Measurements from ENCODE around the gene CNTN2. TPM values are rescaled to one million over a fixed set of nuclear protein-coding genes. Genes with fewer than 3 reads are reported as not detected.

Gene CNTN2
- total and polyA plus RNA-seq, 4 donors = 0.01 to 0.48 (median 0.07) TPM

- H3K4me3 ChIP-seq = no peak overlapping the region
- no peak overlapping the region for H3K9ac ChIP-seq (ENCODE audit: insufficient read depth in 1 of 2, low read length in 2 of 2)
- no peak for TF ChIP-seq CTCF (IDR thresholded peaks at IDR 0.05; ENCODE audit: control extremely low read depth, extremely low read depth)
- WGBS, 2 donors = 89 to 92% methylated on average over 19 of the region's 19 CpGs
- H3K27me3 ChIP-seq (ENCODE audit: control insufficient read depth in 3 of 3, insufficient read depth in 3 of 3, low read length in 2 of 3) = peaks cover 0 to 4% (median 0%) of the 10 kb centered on the region in 3 donors
- peaks cover 0 to 4% (median 0%) of the 10 kb centered on the region in 5 donors for H3K4me1 ChIP-seq (ENCODE audit: control insufficient read depth in 5 of 5, insufficient read depth in 5 of 5, low read length in 5 of 5)
- DNase-seq (no peak), ATAC-seq (ENCODE audit: insufficient read depth, low FRiP score) (no peak)
- no peak overlapping the region for H3K27ac ChIP-seq (ENCODE audit: low read depth in 1 of 2, low read length in 1 of 2)
- no peaks in the 10 kb centered on the region for H3K36me3 ChIP-seq (ENCODE audit: control insufficient read depth in 4 of 4, insufficient read depth in 4 of 4, low read length in 4 of 4)
- no peaks in the 10 kb centered on the region for H3K9me3 ChIP-seq (ENCODE audit: control insufficient read depth in 4 of 4, insufficient read depth in 3 of 4, low read length in 3 of 4)
Observed at GRCh38 chr1:205057808-205058575, 15.0 kb downstream of the CNTN2 start.

- Histone ChIP-seq H3K36me3 (ENCODE audit: control insufficient read depth in 4 of 4, insufficient read depth in 4 of 4, low read length in 4 of 4) (no peaks in the 10 kb centered on the region), H3K4me1 (ENCODE audit: control insufficient read depth in 5 of 5, insufficient read depth in 5 of 5, low read length in 5 of 5) (peaks cover 0 to 4% (median 0%) of the 10 kb centered on the region in 5 donors), H3K27me3 (ENCODE audit: control insufficient read depth in 3 of 3, insufficient read depth in 3 of 3, low read length in 2 of 3) (no peaks in the 10 kb centered on the region), H3K9me3 (ENCODE audit: control insufficient read depth in 4 of 4, insufficient read depth in 3 of 4, low read length in 3 of 4) (no peaks in the 10 kb centered on the region), H3K9ac (ENCODE audit: insufficient read depth in 1 of 2, low read length in 2 of 2) (no peak overlapping the region), H3K27ac (ENCODE audit: low read depth in 1 of 2, low read length in 1 of 2) (no peak overlapping the region), H3K4me3 (no peak overlapping the region)
- no peak for TF ChIP-seq CTCF (IDR thresholded peaks at IDR 0.05; ENCODE audit: control extremely low read depth, extremely low read depth)
- DNase-seq (no peak), ATAC-seq (ENCODE audit: insufficient read depth, low FRiP score) (no peak)
- 95 to 98% methylated on average over 12 of the region's 12 CpGs for WGBS, 2 donors
Observed at GRCh38 chr1:205058853-205059252, 15.8 kb downstream of the CNTN2 start.

GRCh38 chr1:205059660-205060059 lies 16.6 kb downstream of the CNTN2 start:
- Histone ChIP-seq H3K27me3 (ENCODE audit: control insufficient read depth in 3 of 3, insufficient read depth in 3 of 3, low read length in 2 of 3) (no peaks in the 10 kb centered on the region), H3K27ac (ENCODE audit: low read depth in 1 of 2, low read length in 1 of 2) (no peak overlapping the region), H3K9me3 (ENCODE audit: control insufficient read depth in 4 of 4, insufficient read depth in 3 of 4, low read length in 3 of 4) (no peaks in the 10 kb centered on the region), H3K36me3 (ENCODE audit: control insufficient read depth in 4 of 4, insufficient read depth in 4 of 4, low read length in 4 of 4) (no peaks in the 10 kb centered on the region), H3K4me3 (no peak overlapping the region), H3K4me1 (ENCODE audit: control insufficient read depth in 5 of 5, insufficient read depth in 5 of 5, low read length in 5 of 5) (peaks cover 0 to 4% (median 0%) of the 10 kb centered on the region in 5 donors), H3K9ac (ENCODE audit: insufficient read depth in 1 of 2, low read length in 2 of 2) (no peak overlapping the region)
- WGBS, 2 donors = 88 to 92% methylated on average over 6 of the region's 6 CpGs
- ATAC-seq (ENCODE audit: insufficient read depth, low FRiP score) (no peak), DNase-seq (no peak)
- no peak for TF ChIP-seq CTCF (IDR thresholded peaks at IDR 0.05; ENCODE audit: control extremely low read depth, extremely low read depth)

Measured in lung (tissue), 12 donors.